ENCODE data around the gene HSPB1.

The HSPB1 gene

GRCh38 chr7:76260171-76260703 is 42.2 kb upstream of the HSPB1 start (continued):
- TF ChIP-seq ZNF148 (tag by site-specific recombination; IDR thresholded peaks at IDR 0.05; ENCODE audit: borderline replicate concordance) (no peak), ZBTB26 (tag by site-specific recombination; optimal IDR thresholded peaks at IDR 0.05) (no peak), KLF1 (tag by site-specific recombination; IDR thresholded peaks at IDR 0.05) (0 out of 2 replicates have a peak, but pooled peaks have one; percentile 14), MYNN (tag by site-specific recombination; IDR thresholded peaks at IDR 0.05; ENCODE audit: borderline replicate concordance) (no peak), ZXDB (tag by site-specific recombination; IDR thresholded peaks at IDR 0.05) (no peak), ZNF398 (tag by site-specific recombination; IDR thresholded peaks at IDR 0.05) (no peak), KLF8 (tag by site-specific recombination; IDR thresholded peaks at IDR 0.05) (0 out of 2 replicates have a peak, but pooled peaks have one; percentile 56), ZNF701 (tag by site-specific recombination; IDR thresholded peaks at IDR 0.05) (no peak), CTCF (tag by site-specific recombination; IDR thresholded peaks at IDR 0.05) (no peak), ZNF157 (tag by site-specific recombination; IDR thresholded peaks at IDR 0.05) (no peak), TSHZ1 (tag by site-specific recombination; IDR thresholded peaks at IDR 0.05; ENCODE audit: borderline replicate concordance) (no peak), KLF7 (tag by site-specific recombination; IDR thresholded peaks at IDR 0.05; ENCODE audit: borderline replicate concordance) (no peak), ZNF610 (tag by site-specific recombination; IDR thresholded peaks at IDR 0.05; ENCODE audit: borderline replicate concordance) (no peak), ZNF785 (tag by site-specific recombination; IDR thresholded peaks at IDR 0.05) (no peak), ZNF292 (tag by site-specific recombination; IDR thresholded peaks at IDR 0.05; ENCODE audit: borderline replicate concordance, low read depth) (no peak), HOXC10 (CRISPR knock-in tag; IDR thresholded peaks at IDR 0.05) (no peak), ZNF37A (tag by site-specific recombination; IDR thresholded peaks at IDR 0.05) (no peak), ZFP41 (tag by site-specific recombination; IDR thresholded peaks at IDR 0.05; ENCODE audit: borderline replicate concordance) (no peak)
